NCI-H345 treated with DMSO at 0.1 percent for 48 hours (cell line): ENCODE results near the gene CYP2S1.
"Not testable (repeated sequence)": the region's sequence is repeated elsewhere in the genome, so short reads cannot be mapped to it uniquely, and the experiment has no call there.

Experiments
- DNase-seq: peaks from one replicate; lab custom pipeline; 2025; ENCODE audit not compliant: unreplicated experiment; lab: John Stamatoyannopoulos, UW

Gene CYP2S1

GRCh38 chr19:41192574-41193429 is at the start of gene CYP2S1:
Gene CYP2S1, plus strand, starts transcription at chr19:41193219. Its CDS starts 46 bp downstream, at chr19:41193265.
- no peak for DNase-seq

GRCh38 chr19:41144403-41144802 is 48.6 kb upstream of the CYP2S1 start:
- DNase-seq, result no peak

- no peak for DNase-seq
These were observed 43.2 kb upstream of the CYP2S1 start for GRCh38 chr19:41149831-41150230.

- not testable (repeated sequence) for DNase-seq
These were observed 42.0 kb upstream of the CYP2S1 start for GRCh38 chr19:41150986-41151385.

GRCh38 chr19:41154060-41154459 is 39.0 kb upstream of the CYP2S1 start:
- DNase-seq, result no peak

GRCh38 chr19:41156207-41156606 is 36.8 kb upstream of the CYP2S1 start:
- DNase-seq, result no peak

GRCh38 chr19:41159881-41160280 is 33.1 kb upstream of the CYP2S1 start:
- no peak for DNase-seq

- DNase-seq, result no peak
These were observed 31.1 kb upstream of the CYP2S1 start for GRCh38 chr19:41161903-41162302.

- DNase-seq, result no peak
These were observed 25.8 kb upstream of the CYP2S1 start for GRCh38 chr19:41166944-41167804.

GRCh38 chr19:41172297-41173164 is 20.5 kb upstream of the CYP2S1 start:
- no peak for DNase-seq

- no peak for DNase-seq
These were observed 18.6 kb upstream of the CYP2S1 start for GRCh38 chr19:41174297-41174928.

- no peak for DNase-seq
These were observed 16.9 kb upstream of the CYP2S1 start for GRCh38 chr19:41175801-41176777.

GRCh38 chr19:41180173-41180572 is 12.8 kb upstream of the CYP2S1 start:
- DNase-seq, result not testable (repeated sequence)

- DNase-seq, result no peak
These were observed 5.8 kb upstream of the CYP2S1 start for GRCh38 chr19:41186971-41187883.

GRCh38 chr19:41187884-41188279 is 5.1 kb upstream of the CYP2S1 start:
- no peak for DNase-seq

- no peak for DNase-seq
These were observed 3.5 kb upstream of the CYP2S1 start for GRCh38 chr19:41189425-41190065.

- DNase-seq, result no peak
These were observed 574 bp downstream of the CYP2S1 start for GRCh38 chr19:41193430-41194156.
